GM21619 (cell line): ENCODE measurements around the gene PIGO.

Source experiments
- ATAC-seq: cut with Tn5 transposase; IDR thresholded peaks from one replicate; pipeline ENCODE4 v1.9.1; 2021; ENCODE audit not compliant: unreplicated experiment

Gene PIGO

DNA sequence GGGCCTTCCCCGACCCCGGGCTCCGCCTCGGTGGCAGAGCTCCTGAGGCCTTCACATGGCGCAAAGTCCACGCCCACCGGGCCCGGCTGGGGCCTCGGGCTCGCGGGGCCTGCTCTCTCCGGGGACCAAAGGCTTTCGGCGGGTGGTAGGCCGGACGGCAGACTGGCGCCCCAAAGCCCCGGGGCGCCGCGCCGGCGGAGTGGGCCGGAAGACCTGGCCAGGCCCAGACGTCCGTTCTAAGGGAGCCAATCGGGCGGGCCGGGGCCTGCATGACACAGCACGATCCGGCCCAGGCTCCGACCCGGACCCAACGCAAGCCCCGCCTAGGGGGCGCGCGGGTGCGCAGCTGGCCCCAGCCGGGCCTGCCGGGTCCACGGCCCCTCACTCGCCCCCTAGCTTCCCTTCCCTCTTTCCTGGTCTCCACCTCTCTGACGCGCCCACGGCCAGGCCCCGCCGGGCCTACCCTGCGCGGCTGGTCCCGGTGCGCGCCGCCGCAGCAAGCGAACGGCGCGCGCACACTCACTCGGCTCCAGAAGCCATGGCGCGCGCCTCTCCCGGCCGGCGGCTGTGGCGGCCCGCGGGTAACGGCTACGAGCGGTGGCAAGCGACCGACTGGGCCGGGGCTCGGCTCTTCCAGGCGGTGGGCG, 24.5 kb downstream of the PIGO start:
- ATAC-seq, result peak; percentile 50

GRCh38 chr9:35070823-35071813, 25.3 kb downstream of the PIGO start:
- no peak for ATAC-seq

DNA sequence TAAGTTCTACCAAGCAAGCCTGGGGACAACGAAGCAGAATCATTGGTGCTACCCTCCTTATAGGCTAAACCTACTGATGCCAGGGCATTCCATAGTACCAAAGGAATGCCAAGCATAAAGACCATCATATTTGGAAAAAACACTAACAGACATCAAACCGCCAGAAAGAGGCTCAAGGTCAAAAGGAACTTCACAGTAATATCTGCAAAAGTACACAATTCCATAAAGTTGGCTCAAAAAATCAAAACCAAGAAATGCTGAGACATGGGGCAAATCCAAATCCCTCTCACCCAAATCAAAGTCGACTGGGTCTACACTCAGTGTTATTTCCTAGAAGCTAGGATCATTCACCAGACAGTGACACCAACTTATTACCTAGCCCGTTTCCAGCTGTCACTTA, 27.4 kb downstream of the PIGO start:
- ATAC-seq, result no peak

DNA sequence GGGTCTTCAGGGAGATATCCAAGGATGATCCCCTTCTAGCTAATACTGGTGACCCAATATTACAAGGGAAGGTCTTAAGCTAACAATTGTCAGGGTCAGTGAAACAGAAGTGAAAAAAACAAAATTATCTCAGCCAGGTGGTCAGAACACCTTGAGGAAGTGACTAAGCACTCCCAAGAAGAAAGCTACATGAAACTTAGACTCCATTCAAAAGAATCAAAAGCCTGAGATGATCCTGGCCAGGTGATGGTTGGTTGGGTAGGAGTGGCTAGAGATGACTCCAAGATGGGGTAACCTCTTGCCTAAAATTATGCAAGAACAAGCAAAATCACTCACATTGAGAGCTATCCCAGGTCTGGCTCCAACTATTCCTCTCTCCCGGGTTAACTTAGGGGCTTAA, 29.3 kb downstream of the PIGO start:
- no peak for ATAC-seq

DNA sequence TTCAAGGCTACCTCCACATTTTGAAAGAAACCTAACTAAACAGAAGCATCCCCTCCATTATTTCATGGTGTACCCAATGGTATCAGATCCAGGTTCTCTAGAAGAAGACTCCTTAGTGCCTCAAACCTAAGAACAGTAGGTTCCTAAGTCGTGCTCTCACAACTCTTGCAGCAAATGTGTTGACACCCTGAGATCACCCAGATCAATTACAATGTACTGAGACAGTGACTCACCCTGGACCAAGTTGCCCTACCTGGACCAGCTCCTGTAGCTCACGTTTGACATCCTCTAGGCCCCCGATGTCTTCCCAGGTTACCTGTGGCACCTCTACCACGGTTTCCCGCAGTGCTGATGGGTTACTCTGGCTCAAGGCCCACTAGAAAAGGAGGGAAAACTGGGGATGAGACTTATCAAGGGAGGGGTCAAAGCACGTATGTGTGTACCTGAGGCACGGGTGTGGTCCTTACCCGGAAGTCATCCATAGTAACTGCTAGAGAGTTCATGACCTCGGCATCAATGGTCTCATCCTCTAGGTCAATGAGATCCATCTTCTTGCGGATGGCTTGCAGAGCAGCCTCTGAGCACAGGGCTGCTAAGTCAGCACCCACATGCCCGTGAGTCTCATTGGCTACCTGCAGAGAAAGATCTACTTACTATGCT, 35.7 kb downstream of the PIGO start:
- ATAC-seq, result no peak

DNA sequence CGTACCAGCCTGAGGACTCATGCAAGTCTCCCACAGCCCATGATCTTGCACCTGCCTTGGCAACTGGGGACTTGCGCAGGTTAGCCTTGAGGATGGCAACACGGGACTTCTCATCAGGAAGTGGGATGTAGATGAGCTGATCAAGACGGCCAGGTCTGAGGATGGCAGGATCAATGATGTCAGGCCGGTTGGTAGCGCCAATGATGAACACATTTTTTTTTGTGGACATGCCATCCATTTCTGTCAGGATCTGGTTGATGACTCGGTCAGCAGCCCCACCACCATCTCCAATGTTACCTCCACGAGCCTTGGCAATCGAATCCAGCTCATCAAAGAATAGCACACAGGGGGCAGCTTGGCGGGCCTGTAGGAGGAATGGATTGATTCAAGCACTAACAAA, 37.0 kb downstream of the PIGO start:
- ATAC-seq, result no peak

DNA sequence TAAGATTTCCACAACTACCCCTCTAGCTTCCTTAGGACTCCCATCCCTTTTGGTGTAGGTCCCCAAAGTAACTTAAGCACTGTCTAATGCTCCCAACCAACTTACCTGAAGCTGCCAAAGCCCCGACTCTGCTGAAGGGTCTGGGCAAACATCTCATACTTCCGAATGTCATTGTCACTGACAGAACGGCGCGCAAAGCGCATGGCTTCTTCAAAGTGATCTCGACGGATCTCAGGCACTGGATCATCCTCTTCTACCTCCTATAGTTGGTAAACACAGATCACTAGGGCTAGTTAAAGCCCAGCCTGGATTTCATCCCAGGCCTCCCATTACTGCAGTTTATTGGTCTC, 39.1 kb downstream of the PIGO start:
- no peak for ATAC-seq

DNA sequence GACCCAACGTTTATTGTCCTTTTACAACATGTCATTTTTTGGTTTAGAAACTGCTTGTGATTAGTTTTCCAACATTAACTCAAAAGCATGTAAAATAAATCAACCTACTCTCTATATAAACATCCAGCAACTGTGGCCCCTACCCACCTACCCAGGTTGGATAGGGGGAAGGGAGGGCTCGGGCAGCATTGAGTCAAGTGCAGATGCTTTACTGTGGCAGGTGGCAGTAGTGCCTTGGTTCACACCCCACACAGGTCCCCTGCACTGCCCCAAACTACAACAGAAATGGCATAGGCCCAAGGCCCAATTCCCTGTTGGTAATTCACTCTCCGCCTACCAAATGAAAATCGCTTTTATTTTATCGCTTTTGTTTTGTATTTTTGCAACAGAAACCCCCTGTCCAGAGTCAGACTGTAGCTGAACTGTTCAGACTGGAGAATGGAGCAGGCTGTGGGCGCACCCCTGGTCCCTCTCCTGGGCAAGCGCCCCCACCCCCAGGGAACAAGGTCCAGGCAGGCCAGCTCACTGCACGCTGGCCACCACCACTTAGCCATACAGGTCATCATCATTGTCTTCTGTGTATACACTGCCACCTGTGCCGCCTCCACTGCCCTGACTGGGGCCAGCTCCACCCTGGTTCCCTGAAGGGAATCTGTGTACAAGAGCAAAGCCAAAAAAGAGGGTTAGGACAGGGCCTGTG, 39.7 kb downstream of the PIGO start:
- no peak for ATAC-seq

- no peak for ATAC-seq
Measured at GRCh38 chr9:35054871-35055644, 41.3 kb downstream of the PIGO start.

DNA sequence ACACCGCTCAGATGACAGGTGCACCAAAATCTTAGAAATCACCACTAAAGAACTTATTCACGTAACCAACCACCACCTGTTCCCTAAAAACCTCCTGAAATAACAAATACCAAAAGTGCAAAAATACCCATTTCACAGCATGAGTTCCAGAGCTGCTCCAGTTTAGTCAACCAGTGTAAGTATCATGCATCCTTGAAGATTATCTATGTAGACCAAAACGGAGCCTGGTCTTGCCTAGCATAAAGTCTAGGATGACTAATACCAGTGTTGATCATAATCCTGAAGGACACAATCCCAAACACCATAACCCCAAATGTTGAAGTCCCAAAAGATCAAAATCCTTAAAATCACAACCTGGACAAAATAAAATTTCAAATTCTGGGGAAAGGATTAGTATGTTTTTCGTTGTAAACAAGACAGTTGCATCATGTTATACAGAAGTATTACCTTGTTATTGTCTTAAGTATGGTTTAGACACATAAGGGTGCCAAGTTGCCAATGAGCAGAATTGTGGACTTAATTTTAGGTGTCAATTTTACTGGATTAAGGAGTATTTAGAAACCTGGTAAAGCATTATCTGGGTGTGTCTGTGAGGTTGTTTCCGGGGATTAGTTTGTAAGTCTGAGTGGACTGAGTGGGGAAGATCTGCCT, 42.1 kb downstream of the PIGO start:
- no peak for ATAC-seq

DNA sequence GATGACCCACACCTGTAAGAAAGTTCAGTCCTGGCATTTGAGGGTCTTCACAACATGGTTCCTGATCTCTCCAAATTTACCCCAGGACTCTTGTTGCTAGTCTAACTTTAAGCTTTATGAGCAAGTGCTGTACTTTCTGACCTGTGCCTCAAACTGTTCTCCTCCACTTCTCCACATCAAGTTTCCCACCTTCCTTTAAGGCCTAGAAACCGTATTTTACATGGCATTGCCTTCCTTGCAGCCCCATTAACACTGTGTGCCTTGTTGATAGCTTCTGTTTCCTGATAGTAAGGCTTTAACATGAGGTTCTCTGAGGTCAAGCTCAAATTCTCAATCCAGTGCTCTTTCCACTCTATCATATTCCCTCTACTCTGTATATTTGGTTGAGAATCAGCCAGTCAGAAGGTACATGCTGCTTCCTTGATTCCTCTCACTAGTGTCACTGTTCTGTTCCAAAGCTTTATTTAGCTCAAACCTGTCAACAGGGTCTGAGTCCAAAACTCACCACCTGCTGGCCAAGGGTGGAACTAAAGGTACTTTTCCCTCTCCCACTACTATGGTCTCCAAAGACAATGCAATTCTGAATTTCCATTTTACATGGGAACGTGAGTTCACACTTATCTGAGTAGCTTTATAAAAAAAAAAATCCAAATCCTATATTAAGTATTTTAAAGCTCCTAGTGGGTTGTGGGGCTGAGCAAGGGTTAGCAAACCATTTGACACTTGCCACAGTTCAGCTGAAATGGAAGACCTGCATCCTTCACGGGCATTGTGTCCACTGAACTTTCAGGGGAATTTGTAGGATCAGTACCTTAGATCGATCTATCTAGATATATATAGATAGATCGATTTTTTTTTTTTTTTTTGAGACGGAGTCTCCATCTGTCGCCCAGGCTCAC, 45.1 kb downstream of the PIGO start:
- ATAC-seq, result no peak

DNA sequence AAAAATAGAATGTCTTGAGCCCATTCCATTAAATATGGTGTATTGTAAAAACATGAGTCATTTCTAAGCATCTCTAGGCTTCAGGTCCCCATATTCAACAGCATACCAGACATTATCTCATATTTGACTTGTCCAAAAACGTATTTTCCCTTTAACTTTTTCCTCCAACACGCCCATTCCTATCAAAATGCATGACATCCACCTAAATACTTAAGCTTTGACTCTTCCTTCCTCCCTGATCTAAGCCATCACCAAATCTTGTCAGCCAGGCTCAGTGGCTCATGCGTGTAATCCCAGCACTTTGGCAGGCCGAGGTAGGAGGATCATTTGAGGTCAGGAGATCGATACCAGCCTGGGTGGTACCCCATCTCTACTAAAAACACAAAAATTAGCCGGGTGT, 47.9 kb downstream of the PIGO start:
- no peak for ATAC-seq

GRCh38 chr9:35044071-35044470, 52.3 kb downstream of the PIGO start:
- no peak for ATAC-seq

DNA sequence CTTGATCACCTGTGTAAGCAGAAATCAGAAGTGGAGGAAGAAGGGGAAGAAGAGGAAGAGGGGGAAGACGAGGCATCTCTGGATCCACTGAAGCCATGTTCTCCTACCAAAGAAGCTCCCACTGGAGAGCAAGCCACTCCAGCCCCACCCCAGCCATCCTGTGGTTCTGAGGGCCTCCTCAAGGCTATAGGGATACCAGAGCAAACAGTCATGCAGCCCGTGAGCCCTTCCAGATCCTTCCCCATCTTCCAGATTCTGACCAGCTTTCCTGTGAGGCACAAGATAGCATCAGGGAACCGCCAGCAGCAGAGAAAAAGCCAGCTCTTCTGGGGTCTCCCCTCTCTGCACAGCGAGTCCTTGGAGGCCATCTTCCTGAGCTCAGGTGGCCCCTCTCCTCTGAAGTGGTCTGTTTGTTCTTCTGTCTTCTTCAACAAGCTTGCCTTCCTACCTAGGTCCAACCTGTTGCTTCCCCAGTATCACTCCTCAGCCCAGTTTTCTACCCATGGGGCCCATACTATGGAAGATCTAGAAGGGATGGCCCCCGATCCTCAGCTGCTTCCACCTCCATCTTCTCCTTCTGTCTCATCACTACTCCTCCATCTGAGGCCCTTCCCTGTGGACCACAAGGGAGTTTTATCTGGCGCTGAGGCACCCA, 53.4 kb downstream of the PIGO start:
- no peak for ATAC-seq

DNA sequence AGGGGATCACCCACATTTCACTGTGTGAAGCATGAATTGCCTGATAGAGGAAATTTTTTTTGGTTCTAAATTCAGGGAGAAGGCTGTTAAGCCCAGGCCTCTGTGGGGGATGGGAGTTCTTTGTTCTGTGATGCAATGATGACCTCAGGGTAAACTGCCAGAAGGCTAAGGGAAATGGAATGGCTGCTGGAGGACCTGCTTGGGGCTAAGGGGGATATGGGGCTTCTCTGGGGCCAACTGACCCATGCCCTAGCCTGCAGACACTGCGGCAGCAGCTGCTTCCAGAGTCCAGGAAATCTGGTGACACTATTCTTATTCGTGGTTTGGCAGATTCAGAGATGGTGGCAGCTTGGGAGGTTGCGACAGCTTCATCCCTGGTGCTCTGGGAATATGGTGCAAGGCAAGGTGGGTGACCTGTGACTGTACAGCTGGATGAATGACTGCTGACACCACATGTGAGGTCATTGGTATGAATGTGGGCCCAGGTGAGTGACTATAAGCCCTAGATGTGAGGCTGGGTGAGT, 54.2 kb downstream of the PIGO start:
- no peak for ATAC-seq
